ENCODE data around the gene PIGM.

Gene PIGM

DNA sequence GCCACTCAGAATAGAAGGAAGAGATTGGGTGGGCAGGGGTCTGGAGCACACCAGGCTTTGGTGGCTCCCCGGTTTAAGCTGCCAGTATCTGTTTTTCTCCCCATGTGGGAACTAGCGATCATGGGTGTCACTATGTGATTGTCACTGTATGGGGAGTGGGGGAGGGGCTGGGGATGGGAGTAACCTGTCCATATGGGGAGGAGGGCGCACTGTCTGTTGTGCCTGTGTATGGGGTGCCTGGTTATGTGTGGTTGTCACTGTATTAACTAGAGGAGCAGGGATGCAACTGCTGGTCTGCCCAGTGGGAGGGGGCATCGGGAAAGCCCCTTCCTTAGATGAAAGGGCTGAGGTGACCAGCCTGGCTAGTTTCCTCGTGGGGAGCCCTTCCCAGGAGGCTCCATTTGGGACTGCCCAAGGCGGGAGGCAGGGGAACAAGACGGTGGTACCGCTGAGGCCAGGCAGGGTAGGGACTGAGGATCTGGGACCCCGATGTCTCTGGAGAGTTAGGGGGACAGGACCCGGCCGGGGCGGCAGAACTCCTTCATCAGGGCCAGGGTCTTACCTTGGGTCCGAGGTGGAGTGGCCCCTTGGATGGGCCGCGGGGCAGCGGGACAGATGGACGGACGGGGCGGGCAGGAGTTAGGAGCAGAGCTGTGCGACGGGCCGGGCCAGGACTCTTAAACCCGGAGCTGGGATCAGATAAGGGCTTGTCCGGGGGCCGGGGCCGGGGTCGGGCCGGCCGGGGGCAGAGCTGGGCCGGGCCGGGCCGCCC, 37.9 kb upstream of the PIGM start, which contains the start of gene KCNJ10:
KCNJ10 (minus strand) TSS at position 701 of the 772 bp plus-strand sequence. CDS start 27,628 bp downstream, outside the sequence.
- no peak within 1 kb of the TSS for H3K27ac Mint-ChIP-seq
- peak within 1 kb of the TSS; percentile 74 for H3K4me3 Mint-ChIP-seq

DNA sequence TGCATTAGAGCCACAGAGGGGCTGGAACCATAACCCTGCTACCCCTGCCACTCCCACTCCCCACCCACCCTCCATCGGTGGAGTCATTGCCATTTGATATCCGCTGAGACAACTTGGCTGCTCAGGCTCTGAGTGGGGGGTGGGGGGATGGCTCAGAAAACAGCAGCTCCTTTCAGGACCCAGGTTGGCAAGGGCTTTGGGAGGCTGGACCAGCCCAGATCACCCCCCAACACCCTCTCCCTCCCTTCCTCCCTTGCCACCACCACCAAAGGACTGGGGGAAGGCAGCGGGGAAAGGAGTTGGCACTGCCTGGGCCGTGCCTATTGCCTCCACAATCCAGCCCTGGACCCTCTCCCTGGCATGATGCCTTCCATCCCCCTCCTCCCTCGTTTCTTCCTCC, 36.4 kb upstream of the PIGM start:
- H3K9me3 Mint-ChIP-seq: no peaks in the 10 kb centered on the region
- no peak for DNase-seq
- peaks cover 82% of the 10 kb centered on the region for H3K27me3 Mint-ChIP-seq
- peaks cover 13% of the 10 kb centered on the region for H3K4me1 Mint-ChIP-seq
- no peak overlapping the region for H3K4me3 Mint-ChIP-seq
- CTCF ChIA-PET: interaction anchor here (0.7 to 3.6 kb wide), 3 partner anchors 10 to 22 kb away, joined by 3 to 25 read pairs (median 8); no protein-coding TSS in a partner anchor
- H3K27ac Mint-ChIP-seq: no peak overlapping the region
- no peaks in the 10 kb centered on the region for H3K36me3 Mint-ChIP-seq

More for the DNA sequence above, 37.9 kb upstream of the PIGM start, which contains the start of gene KCNJ10:
- DNase-seq: no peak
- Mint-ChIP-seq H3K9me3 (no peaks in the 10 kb centered on the region), H3K36me3 (no peaks in the 10 kb centered on the region), H3K4me1 (peaks cover 13% of the 10 kb centered on the region), H3K27me3 (peaks cover 84% of the 10 kb centered on the region)
- CTCF ChIA-PET: interaction anchor here (0.7 to 3.6 kb wide), 4 partner anchors 9 to 23 kb away, joined by 3 to 25 read pairs (median 6); no protein-coding TSS in a partner anchor

GRCh38 chr1:160066829-160067745, 35.3 kb upstream of the PIGM start:
- no peaks in the 10 kb centered on the region for H3K9me3 Mint-ChIP-seq
- CTCF ChIA-PET: interaction anchor here (1.0 to 3.6 kb wide), 4 partner anchors 9 to 21 kb away, joined by 3 to 25 read pairs (median 3); no protein-coding TSS in a partner anchor
- no peak overlapping the region for H3K27ac Mint-ChIP-seq

DNA sequence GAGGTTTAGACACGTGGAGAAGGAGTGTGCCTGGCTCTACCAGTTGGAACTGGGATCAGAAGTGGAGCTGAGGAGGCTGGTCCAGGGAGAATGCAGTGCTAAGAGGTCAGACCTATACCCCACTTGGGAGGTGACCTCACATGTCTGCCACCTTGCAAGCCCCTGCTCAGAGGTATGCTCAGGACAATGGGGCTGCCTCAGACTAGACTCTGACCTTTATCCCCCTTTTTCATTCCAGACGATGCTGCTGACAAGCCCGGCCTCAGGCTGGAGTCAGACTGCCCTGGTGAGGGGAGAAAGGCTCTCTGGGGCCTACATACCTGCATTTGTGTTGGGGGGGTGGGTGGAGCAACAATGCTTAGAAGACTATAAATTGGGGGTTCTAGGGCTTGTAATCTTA, 33.0 kb upstream of the PIGM start:
- no peak for DNase-seq
- Mint-ChIP-seq H3K36me3 (no peaks in the 10 kb centered on the region), H3K9me3 (no peaks in the 10 kb centered on the region), H3K4me3 (no peak overlapping the region), H3K27me3 (peaks cover 71% of the 10 kb centered on the region), H3K4me1 (peaks cover 2% of the 10 kb centered on the region), H3K27ac (no peak overlapping the region)
- CTCF ChIA-PET: interaction anchor here (3.3 to 3.8 kb wide), 2 partner anchors 14 to 18 kb away, joined by 19 to 25 read pairs; no protein-coding TSS in a partner anchor

More at GRCh38 chr1:160066829-160067745, 35.3 kb upstream of the PIGM start:
- Mint-ChIP-seq H3K4me3 (no peak overlapping the region), H3K36me3 (no peaks in the 10 kb centered on the region), H3K4me1 (peaks cover 13% of the 10 kb centered on the region), H3K27me3 (peaks cover 85% of the 10 kb centered on the region)
- no peak for DNase-seq

GRCh38 chr1:160064164-160064563, 32.4 kb upstream of the PIGM start:
- no peak overlapping the region for H3K4me3 Mint-ChIP-seq
- CTCF ChIA-PET: interaction anchor here (1.4 to 3.8 kb wide), 4 partner anchors 10 to 21 kb away, joined by 3 to 25 read pairs (median 13); no protein-coding TSS in a partner anchor
- H3K27ac Mint-ChIP-seq: no peak overlapping the region
- H3K36me3 Mint-ChIP-seq: no peaks in the 10 kb centered on the region
- peaks cover 71% of the 10 kb centered on the region for H3K27me3 Mint-ChIP-seq
- DNase-seq: no peak
- no peaks in the 10 kb centered on the region for H3K9me3 Mint-ChIP-seq
- H3K4me1 Mint-ChIP-seq: no peaks in the 10 kb centered on the region

DNA sequence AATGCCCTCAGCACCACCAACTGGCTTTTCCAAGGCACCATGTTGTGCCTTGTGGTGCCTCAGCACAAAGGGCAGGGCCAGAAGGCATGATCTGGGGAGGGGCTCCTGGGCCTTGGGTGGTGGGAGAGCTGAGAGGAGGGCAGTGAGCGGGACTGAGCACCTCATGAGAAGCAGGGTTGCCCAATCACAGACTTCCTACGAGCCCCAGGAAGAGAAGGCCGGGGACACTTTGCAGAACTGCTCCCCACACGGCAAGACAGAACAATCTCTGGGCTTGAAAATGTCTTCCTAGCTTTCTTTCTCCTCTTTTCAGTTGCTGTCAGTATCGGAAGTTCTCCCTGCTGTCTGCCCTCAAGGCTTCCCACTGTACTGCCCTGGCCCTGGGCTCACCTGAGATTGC, 31.4 kb upstream of the PIGM start:
- Mint-ChIP-seq H3K27ac (no peak overlapping the region), H3K4me1 (no peaks in the 10 kb centered on the region), H3K27me3 (peaks cover 71% of the 10 kb centered on the region), H3K9me3 (no peaks in the 10 kb centered on the region), H3K36me3 (no peaks in the 10 kb centered on the region), H3K4me3 (no peak overlapping the region)
- CTCF ChIA-PET: interaction anchor here (1.3 to 3.8 kb wide), 5 partner anchors 9 to 22 kb away, joined by 3 to 25 read pairs (median 7); no protein-coding TSS in a partner anchor
- DNase-seq: no peak

DNA sequence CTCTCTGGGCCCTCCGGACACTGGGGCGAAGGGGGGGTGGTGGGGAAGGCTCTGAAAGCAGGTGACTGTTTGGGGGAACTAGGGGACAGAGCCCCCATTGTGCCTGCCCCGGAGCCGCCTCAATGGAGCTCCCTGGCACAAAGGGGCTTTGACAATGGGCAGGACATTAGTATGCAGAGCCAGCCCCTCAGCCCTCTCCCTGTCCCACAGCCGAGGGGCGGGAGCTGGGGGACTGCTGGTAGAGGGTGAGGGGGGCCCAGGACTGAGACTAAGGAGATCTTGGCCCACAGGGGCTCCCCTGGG, 30.4 kb upstream of the PIGM start:
- H3K4me1 Mint-ChIP-seq: no peaks in the 10 kb centered on the region
- CTCF ChIA-PET: interaction anchor here (3.3 to 3.8 kb wide), 2 partner anchors 16 kb away, joined by 19 to 25 read pairs; no protein-coding TSS in a partner anchor
- H3K27ac Mint-ChIP-seq: no peak overlapping the region
- H3K27me3 Mint-ChIP-seq: peaks cover 71% of the 10 kb centered on the region
- H3K4me3 Mint-ChIP-seq: no peak overlapping the region
- H3K9me3 Mint-ChIP-seq: no peaks in the 10 kb centered on the region
- DNase-seq: no peak
- no peaks in the 10 kb centered on the region for H3K36me3 Mint-ChIP-seq

DNA sequence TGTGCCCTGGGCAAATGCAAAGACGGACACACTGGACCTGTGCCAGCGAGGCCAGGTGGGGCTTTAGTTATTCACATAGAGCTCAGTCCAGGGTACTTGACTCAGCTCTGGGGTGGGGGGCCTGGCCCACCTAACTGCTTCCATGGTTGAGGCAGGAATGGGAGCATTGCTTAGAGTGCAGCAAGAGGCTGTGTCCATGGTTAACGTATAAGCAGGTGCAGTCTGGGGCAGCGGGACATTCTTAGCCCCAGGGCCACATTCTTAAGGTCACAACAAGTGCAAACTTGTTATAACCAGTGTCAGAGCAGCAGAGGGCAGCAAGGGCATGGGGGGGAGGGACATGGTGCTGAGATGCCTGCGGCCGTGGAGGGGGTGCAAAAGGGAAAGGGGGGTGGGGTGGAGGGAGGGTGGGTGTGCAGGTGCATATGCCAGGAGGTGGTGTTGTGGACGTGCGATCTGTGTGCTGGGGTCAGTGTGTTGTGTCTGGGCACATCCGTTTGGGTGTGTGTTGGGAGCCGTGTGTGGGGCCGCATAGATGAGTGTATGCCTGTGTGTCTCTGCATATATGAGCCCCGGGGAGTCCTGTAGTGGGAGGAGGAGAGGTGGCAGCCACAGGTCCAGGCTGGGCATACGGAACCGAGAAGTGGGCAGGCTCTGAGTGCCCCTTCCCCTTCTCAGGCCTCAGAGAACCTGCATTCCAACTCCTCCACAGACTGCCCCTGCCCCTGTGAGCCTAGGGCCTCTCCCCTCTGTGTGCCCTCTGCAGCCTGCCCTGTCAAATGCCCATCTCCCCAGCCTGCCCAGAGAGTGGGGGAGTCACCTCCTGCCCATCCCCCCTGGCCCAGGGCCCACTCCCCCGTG, 29.8 kb upstream of the PIGM start:
- no peaks in the 10 kb centered on the region for H3K36me3 Mint-ChIP-seq
- no peak overlapping the region for H3K4me3 Mint-ChIP-seq
- H3K27ac Mint-ChIP-seq: no peak overlapping the region
- CTCF ChIA-PET: interaction anchor here (1.0 to 7.8 kb wide), 3 partner anchors 16 to 20 kb away, joined by 3 to 52 read pairs (median 25); partner anchors contain the start of gene KCNJ9
- no peak for DNase-seq
- H3K4me1 Mint-ChIP-seq: no peaks in the 10 kb centered on the region
- H3K9me3 Mint-ChIP-seq: no peaks in the 10 kb centered on the region
- H3K27me3 Mint-ChIP-seq: peaks cover 69% of the 10 kb centered on the region

DNA sequence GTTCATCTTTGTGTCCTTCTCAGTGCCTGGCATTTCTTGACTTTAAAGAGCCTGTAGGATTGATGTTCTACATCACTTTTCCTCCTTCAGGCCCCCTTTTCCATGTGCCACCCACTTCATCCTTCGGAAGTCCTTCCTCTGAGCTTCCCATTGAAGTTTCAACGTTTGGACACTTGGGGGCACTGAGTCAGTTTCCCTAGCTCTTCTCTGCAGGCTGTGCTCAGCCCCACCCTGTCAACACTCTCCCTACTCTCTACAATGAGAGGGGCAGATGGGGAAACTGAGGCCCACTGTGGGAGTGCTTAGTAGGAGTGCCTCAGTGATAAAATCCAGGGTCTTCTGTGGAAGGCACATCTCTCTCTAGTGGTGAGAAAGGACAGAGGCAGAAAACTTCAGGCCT, 26.3 kb upstream of the PIGM start:
- Mint-ChIP-seq H3K27me3 (peaks cover 76% of the 10 kb centered on the region), H3K36me3 (no peaks in the 10 kb centered on the region), H3K4me3 (no peak overlapping the region), H3K27ac (no peak overlapping the region), H3K4me1 (no peaks in the 10 kb centered on the region), H3K9me3 (no peaks in the 10 kb centered on the region)
- CTCF ChIA-PET: interaction anchor here (1.2 to 7.8 kb wide), 6 partner anchors 9 to 50 kb away, joined by 3 to 52 read pairs (median 4); partner anchors contain the start of gene PIGM
- no peak for DNase-seq

DNA sequence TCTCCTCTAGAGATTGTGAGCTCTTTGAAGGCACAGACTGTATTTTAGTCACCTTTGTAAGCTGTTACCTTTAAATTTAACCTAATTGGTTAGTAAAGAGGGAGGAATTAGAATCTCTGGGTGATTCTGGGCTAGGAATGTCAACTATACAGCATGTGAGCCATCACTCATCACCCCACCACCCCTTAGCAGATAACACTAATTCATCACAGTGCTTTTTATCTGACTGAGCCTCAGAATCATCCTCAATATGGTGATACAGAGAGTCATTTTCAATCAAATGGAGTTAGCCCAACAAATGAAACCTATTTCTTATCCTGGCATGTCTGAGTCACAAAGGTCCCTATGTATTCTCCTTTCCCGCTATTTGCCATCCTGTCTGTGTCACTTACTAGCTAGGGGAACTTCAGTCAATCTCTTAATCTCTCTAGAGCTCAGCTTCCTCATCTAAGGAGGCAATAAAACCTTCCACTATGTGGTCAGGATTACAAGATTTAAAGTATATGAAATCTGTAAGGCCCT, 24.9 kb upstream of the PIGM start:
- Mint-ChIP-seq H3K36me3 (no peaks in the 10 kb centered on the region), H3K27ac (no peak overlapping the region), H3K4me3 (no peak overlapping the region), H3K4me1 (no peaks in the 10 kb centered on the region), H3K27me3 (peaks cover 73% of the 10 kb centered on the region), H3K9me3 (no peaks in the 10 kb centered on the region)
- CTCF ChIA-PET: interaction anchor here (2.1 to 7.8 kb wide), 2 partner anchors 11 to 22 kb away, joined by 16 to 52 read pairs; no protein-coding TSS in a partner anchor
- DNase-seq: no peak

- Mint-ChIP-seq H3K27ac (no peak overlapping the region), H3K4me1 (no peaks in the 10 kb centered on the region), H3K9me3 (no peaks in the 10 kb centered on the region), H3K36me3 (no peaks in the 10 kb centered on the region), H3K4me3 (no peak overlapping the region), H3K27me3 (peaks cover 67% of the 10 kb centered on the region)
- CTCF ChIA-PET: interaction anchor here (0.9 to 7.8 kb wide), 3 partner anchors 8 to 32 kb away, joined by 4 to 52 read pairs (median 14); no protein-coding TSS in a partner anchor
- DNase-seq: no peak
These were observed 22.0 kb upstream of the PIGM start for GRCh38 chr1:160053548-160054365.

GRCh38 chr1:160052936-160053335, 21.1 kb upstream of the PIGM start:
- no peak for DNase-seq
- H3K36me3 Mint-ChIP-seq: no peaks in the 10 kb centered on the region
- no peaks in the 10 kb centered on the region for H3K9me3 Mint-ChIP-seq
- peaks cover 61% of the 10 kb centered on the region for H3K27me3 Mint-ChIP-seq
- H3K4me1 Mint-ChIP-seq: no peaks in the 10 kb centered on the region
- no peak overlapping the region for H3K4me3 Mint-ChIP-seq
- H3K27ac Mint-ChIP-seq: no peak overlapping the region
- CTCF ChIA-PET: interaction anchor here (1.2 to 2.2 kb wide), 2 partner anchors 26 to 48 kb away, joined by 4 to 14 read pairs; no protein-coding TSS in a partner anchor

Measured in activated naive CD4-positive, alpha-beta T cell treated with anti-CD3 and anti-CD28 coated beads, Interleukin-2, amount 10 ng/mL, durations not matched to agents 7 days and 5 days (primary cell).